DND-41 (cell line): ENCODE data around the gene HOXD10.
A peak's percentile ranks its signal among the peaks of the same experiment; 100 is the strongest.

Source experiments
- ATAC-seq: fragments of 200-7000 bp; cut with Tn5 transposase; 3 replicates; pipeline ENCODE4 v1.9.1; 2021; ENCODE audit warnings: low read depth; ENCODE audit not compliant: insufficient read depth
- DNase-seq: peaks from one replicate; pipeline ENCODE4 v3.0.0-alpha.2; 2020
- H2AFZ ChIP-seq: 2 replicates; pipeline ENCODE4 v1.6.0; 2012; ENCODE audit warnings: low read depth, low read length
- H3K27ac ChIP-seq: 2 replicates; pipeline ENCODE4 v1.5.1; 2012; ENCODE audit warnings: low read length, inconsistent platforms
- H3K27me3 ChIP-seq: fragments of 200-600 bp; sonication (generic); 2 replicates; pipeline ENCODE4 v1.6.0; 2012; ENCODE audit warnings: low read length, mild to moderate bottlenecking, inconsistent platforms; ENCODE audit not compliant: insufficient read depth, poor library complexity
- H3K36me3 ChIP-seq: 2 replicates; pipeline ENCODE4 v1.5.1; 2012; ENCODE audit warnings: low read length, inconsistent platforms; ENCODE audit not compliant: insufficient read depth
- H3K4me1 ChIP-seq: 2 replicates; pipeline ENCODE4 v1.5.1; 2012; ENCODE audit warnings: mild to moderate bottlenecking, low read length; ENCODE audit not compliant: insufficient read depth
- H3K4me2 ChIP-seq: 2 replicates; pipeline ENCODE4 v1.6.0; 2012; ENCODE audit warnings: mild to moderate bottlenecking, moderate library complexity, low read length, inconsistent platforms; ENCODE audit not compliant: insufficient read depth
- H3K4me3 ChIP-seq, 2 experiments: fragments of 200-600 bp in 1 of 2; shearing (Covaris generic) in 1 of 2; 2 replicates each; pipeline ENCODE4 v1.5.1; 2012 to 2016; ENCODE audit warnings: inconsistent platforms in 2 of 2, low read length in 2 of 2, mild to moderate bottlenecking in 2 of 2, low read depth in 1 of 2, moderate library complexity in 1 of 2
- H3K79me2 ChIP-seq: 2 replicates; pipeline ENCODE4 v1.6.0; 2012; ENCODE audit warnings: low read length, inconsistent platforms; ENCODE audit not compliant: insufficient read depth
- H3K9ac ChIP-seq: 2 replicates; pipeline ENCODE4 v1.6.0; 2012; ENCODE audit warnings: low read depth, mild to moderate bottlenecking, inconsistent platforms, low read length, moderate library complexity
- H3K9me3 ChIP-seq: 2 replicates; pipeline ENCODE4 v1.5.1; 2012; ENCODE audit warnings: low read length, moderate library complexity, mild to moderate bottlenecking, inconsistent platforms; ENCODE audit not compliant: insufficient read depth, severe bottlenecking
- H4K20me1 ChIP-seq: 2 replicates; pipeline ENCODE4 v1.6.0; 2012; ENCODE audit warnings: low read length; ENCODE audit not compliant: insufficient read depth
- EZH2 ChIP-seq: IDR thresholded peaks from 3 replicates; pipeline ENCODE4 v1.6.1; 2012; ENCODE audit warnings: borderline replicate concordance, low read depth, mild to moderate bottlenecking, moderate library complexity, low read length, inconsistent platforms; ENCODE audit not compliant: severe bottlenecking
- TF ChIP-seq, protein P1 (sequence below): IDR thresholded peaks from 2 replicates; pipeline ENCODE4 v1.5.1; 2012; ENCODE audit warnings: borderline replicate concordance, low read length, moderate library complexity, mild to moderate bottlenecking; ENCODE audit not compliant: poor library complexity, severe bottlenecking; ENCODE audit errors: extremely low read depth

The HOXD10 gene

DNA sequence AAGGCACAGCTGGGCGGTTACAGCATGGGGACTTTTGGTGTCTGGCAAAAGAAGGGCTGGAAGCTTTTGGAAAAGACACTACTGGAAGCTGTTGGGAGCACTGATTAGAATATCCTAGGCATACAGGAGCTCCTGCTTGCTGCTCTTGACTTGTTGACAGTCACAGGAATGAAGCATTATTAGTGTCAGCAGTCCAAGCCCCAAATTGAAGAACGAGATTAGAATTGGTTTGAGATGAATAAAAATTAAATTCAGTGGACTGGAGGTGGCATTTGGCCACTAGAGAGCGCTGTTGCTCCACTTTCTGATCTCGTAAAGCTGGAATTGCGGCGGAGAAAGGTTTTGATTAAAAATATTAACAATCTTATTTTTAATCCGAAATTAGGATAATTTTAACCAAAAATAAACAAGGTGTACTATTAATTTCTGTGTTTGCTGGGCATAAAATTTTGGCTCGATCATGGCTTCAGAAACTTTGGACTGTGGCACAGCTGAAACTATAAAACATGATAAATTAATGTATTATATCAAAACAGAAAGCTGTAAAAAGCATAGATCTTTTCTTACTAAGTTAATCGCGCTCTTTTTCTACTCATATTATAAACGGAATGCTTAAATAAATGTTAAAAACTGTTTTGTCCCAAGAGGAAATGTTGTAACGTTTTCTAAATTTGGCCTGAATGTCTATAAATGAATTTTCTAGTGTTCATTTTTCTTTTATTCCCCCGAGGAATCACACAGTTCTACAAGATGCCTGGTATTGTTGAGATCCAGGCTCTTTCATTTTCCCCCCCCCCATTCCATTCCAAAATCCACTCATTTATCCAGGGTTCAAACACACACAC, 10.6 kb downstream of the HOXD10 start:
- Histone ChIP-seq H3K4me2 (peak overlapping the region; percentile 27; the same call in 1 of the 2 replicates), H3K4me1 (peaks cover 4% of the 10 kb centered on the region; the same call in 1 of the 2 replicates), H3K9ac (no peak overlapping the region), H4K20me1 (no peaks in the 10 kb centered on the region), H3K27ac (no peak overlapping the region), H2AFZ (no peak overlapping the region), H3K79me2 (no peaks in the 10 kb centered on the region), H3K27me3 (peaks cover 3% of the 10 kb centered on the region), H3K4me3 (no peak overlapping the region), H3K9me3 (no peaks in the 10 kb centered on the region), H3K36me3 (no peaks in the 10 kb centered on the region)
- TF ChIP-seq, protein P1, sequence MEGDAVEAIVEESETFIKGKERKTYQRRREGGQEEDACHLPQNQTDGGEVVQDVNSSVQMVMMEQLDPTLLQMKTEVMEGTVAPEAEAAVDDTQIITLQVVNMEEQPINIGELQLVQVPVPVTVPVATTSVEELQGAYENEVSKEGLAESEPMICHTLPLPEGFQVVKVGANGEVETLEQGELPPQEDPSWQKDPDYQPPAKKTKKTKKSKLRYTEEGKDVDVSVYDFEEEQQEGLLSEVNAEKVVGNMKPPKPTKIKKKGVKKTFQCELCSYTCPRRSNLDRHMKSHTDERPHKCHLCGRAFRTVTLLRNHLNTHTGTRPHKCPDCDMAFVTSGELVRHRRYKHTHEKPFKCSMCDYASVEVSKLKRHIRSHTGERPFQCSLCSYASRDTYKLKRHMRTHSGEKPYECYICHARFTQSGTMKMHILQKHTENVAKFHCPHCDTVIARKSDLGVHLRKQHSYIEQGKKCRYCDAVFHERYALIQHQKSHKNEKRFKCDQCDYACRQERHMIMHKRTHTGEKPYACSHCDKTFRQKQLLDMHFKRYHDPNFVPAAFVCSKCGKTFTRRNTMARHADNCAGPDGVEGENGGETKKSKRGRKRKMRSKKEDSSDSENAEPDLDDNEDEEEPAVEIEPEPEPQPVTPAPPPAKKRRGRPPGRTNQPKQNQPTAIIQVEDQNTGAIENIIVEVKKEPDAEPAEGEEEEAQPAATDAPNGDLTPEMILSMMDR = peak; percentile 88
- no peak for TF ChIP-seq EZH2
- peak; percentile 62; the same call in 1 of the 3 replicates for ATAC-seq
- peak; percentile 59 for DNase-seq

DNA sequence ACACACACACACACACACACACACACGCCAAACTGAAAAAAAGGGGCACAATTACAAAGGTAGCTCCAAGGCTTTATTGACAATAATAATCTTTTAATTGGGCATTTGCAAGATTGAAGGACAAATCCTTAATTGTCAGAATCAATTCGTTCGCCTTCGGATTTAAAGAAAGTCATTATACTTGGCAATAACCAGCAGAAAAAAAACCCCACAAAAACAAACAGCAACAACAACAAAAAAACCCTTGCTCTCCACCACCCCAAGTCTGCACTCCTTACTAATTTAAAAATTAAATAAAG, 11.1 kb downstream of the HOXD10 start:
- Histone ChIP-seq H3K79me2 (no peaks in the 10 kb centered on the region), H3K27ac (no peak overlapping the region), H3K36me3 (no peaks in the 10 kb centered on the region), H3K9ac (no peak overlapping the region), H3K27me3 (peaks cover 3% of the 10 kb centered on the region), H3K9me3 (no peaks in the 10 kb centered on the region), H4K20me1 (no peaks in the 10 kb centered on the region), H3K4me2 (no peak overlapping the region), H2AFZ (no peak overlapping the region), H3K4me1 (peaks cover 4% of the 10 kb centered on the region; the same call in 1 of the 2 replicates), H3K4me3 (no peak overlapping the region)
- TF ChIP-seq, protein P1 = no peak
- DNase-seq (no peak), ATAC-seq (no peak)

DNA sequence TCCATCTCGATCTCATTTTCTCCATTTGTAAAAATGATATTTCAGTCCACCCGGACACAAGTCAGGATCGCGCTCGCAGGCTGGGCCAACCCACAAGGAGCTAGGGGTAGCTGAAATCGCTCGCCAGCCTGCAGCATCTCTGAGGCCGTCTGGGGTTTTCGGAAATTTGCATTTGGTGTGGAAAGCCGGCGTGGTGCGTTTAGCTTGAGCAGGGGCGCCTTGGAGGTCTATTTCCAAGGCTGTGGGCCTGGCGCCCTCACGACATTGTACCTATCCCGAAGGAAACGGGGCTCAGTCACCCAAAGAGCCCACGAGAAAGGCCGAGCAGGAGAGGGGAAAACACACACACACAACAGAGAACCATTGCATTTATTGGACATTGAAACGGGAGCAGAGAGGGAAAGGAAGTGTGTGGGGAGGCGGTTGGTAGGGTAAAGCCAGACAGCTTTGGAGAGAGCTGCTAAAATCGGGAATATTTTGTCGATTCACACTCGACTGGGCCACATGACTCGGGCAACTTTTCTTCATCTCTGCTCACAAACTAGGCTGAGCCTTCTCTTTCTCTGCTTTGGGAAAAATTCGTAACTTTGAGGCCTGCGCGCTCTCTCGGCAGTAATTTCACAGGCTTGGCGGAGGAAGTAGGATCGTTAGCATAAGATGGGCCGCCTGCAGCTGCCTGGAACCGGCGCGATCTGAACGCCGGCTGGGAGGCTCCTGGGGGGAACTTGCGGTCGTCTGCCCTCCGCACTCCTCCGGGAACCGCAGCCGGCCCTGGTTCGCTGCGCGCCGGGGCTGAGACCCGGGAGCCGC, 11.8 kb downstream of the HOXD10 start:
- DNase-seq (no peak), ATAC-seq (no peak)
- Histone ChIP-seq H3K36me3 (no peaks in the 10 kb centered on the region), H3K27me3 (peaks cover 6% of the 10 kb centered on the region), H3K4me2 (no peak overlapping the region), H3K79me2 (no peaks in the 10 kb centered on the region), H3K9ac (no peak overlapping the region), H3K9me3 (no peaks in the 10 kb centered on the region), H3K4me1 (peaks cover 4% of the 10 kb centered on the region; the same call in 1 of the 2 replicates), H4K20me1 (no peaks in the 10 kb centered on the region), H3K4me3 (no peak overlapping the region), H2AFZ (no peak overlapping the region), H3K27ac (no peak overlapping the region)
- TF ChIP-seq EZH2 = no peak
- TF ChIP-seq, protein P1 = no peak
